SK-N-MC (cell line): Measurements from ENCODE around the gene PRSS27.

Experiments used
- EZH2 ChIP-seq: fragments of 200-600 bp; sonication (generic); IDR thresholded peaks from one replicate; pipeline ENCODE4 v1.6.1; 2017; ENCODE audit warnings: antibody characterized with exemption
- FOXP2 ChIP-seq: optimal IDR thresholded peaks from 2 replicates; pipeline ENCODE3; 2011; ENCODE audit warnings: mild to moderate bottlenecking, moderate library complexity; ENCODE audit not compliant: insufficient read depth; ENCODE audit errors: extremely low read length, control extremely low read depth
- POLR2AphosphoS5 ChIP-seq: IDR thresholded peaks from 2 replicates; pipeline ENCODE4 v1.6.1; 2012; ENCODE audit warnings: mild to moderate bottlenecking, low read depth, low read length, borderline replicate concordance

GRCh38 chr16:2692948-2693651, 26.9 kb downstream of the PRSS27 start:
- TF ChIP-seq EZH2 (no peak), POLR2AphosphoS5 (no peak), FOXP2 (no peak)
